ENCODE data around the gene CCDC3. TPM values are rescaled to one million over a fixed set of nuclear protein-coding genes. Genes with fewer than 3 reads are reported as not detected.

Gene CCDC3
- total RNA-seq, 1 donor from 2014 or later, result 10.2 TPM

- DNase-seq (no peak), ATAC-seq (no peak)
- H3K9me3 ChIP-seq, result no peaks in the 10 kb centered on the region
- H3K4me1 ChIP-seq, result no peaks in the 10 kb centered on the region
- intact Hi-C loops (cut with DNase I), result no loop called here
- H3K36me3 ChIP-seq, result no peaks in the 10 kb centered on the region
- TF ChIP-seq CTCF (IDR thresholded peaks at IDR 0.05), result no peak
- H3K4me3 ChIP-seq, result no peak overlapping the region
- H3K27ac ChIP-seq, result no peak overlapping the region
- H3K27me3 ChIP-seq, result no peaks in the 10 kb centered on the region
These were observed 31.6 kb downstream of the CCDC3 start for GRCh38 chr10:12969951-12970350.

- intact Hi-C loops (cut with DNase I), result no loop called here
- Histone ChIP-seq H3K27me3 (no peaks in the 10 kb centered on the region), H3K9me3 (no peaks in the 10 kb centered on the region), H3K36me3 (no peaks in the 10 kb centered on the region), H3K4me3 (no peak overlapping the region), H3K27ac (no peak overlapping the region), H3K4me1 (peaks cover 4% of the 10 kb centered on the region)
- TF ChIP-seq CTCF (IDR thresholded peaks at IDR 0.05), result no peak
- no peak for ATAC-seq
- DNase-seq, result no peak
These were observed 35.4 kb downstream of the CCDC3 start for GRCh38 chr10:12966067-12966466.

GRCh38 chr10:12965571-12965970 lies 35.9 kb downstream of the CCDC3 start:
- H3K27me3 ChIP-seq, result no peaks in the 10 kb centered on the region
- DNase-seq (no peak), ATAC-seq (no peak)
- H3K9me3 ChIP-seq, result no peaks in the 10 kb centered on the region
- H3K4me1 ChIP-seq, result peaks cover 4% of the 10 kb centered on the region
- H3K36me3 ChIP-seq, result no peaks in the 10 kb centered on the region
- intact Hi-C loops (cut with DNase I), result no loop called here
- TF ChIP-seq CTCF (IDR thresholded peaks at IDR 0.05), result no peak
- H3K27ac ChIP-seq, result no peak overlapping the region
- no peak overlapping the region for H3K4me3 ChIP-seq

- Histone ChIP-seq H3K36me3 (no peaks in the 10 kb centered on the region), H3K4me1 (peaks cover 4% of the 10 kb centered on the region), H3K9me3 (no peaks in the 10 kb centered on the region), H3K4me3 (no peak overlapping the region), H3K27ac (no peak overlapping the region), H3K27me3 (no peaks in the 10 kb centered on the region)
- no peak for ATAC-seq
- intact Hi-C loops (cut with DNase I), result no loop called here
- no peak for DNase-seq
- TF ChIP-seq CTCF (IDR thresholded peaks at IDR 0.05), result no peak
These were observed 39.0 kb downstream of the CCDC3 start for GRCh38 chr10:12962556-12962955.

GRCh38 chr10:12961416-12962205 lies 39.9 kb downstream of the CCDC3 start:
- ATAC-seq (peak; percentile 27), DNase-seq (no peak)
- TF ChIP-seq CTCF (IDR thresholded peaks at IDR 0.05), result no peak
- Histone ChIP-seq H3K27ac (peak overlapping the region; percentile 37), H3K36me3 (no peaks in the 10 kb centered on the region), H3K4me3 (no peak overlapping the region), H3K9me3 (no peaks in the 10 kb centered on the region), H3K27me3 (no peaks in the 10 kb centered on the region), H3K4me1 (peaks cover 4% of the 10 kb centered on the region)
- intact Hi-C loops (cut with DNase I), result no loop called here

All from upper lobe of right lung (tissue), 1 donor.